HepG2 (cell line): ENCODE results near the gene CCNO. TPM values are rescaled to one million over a fixed set of nuclear protein-coding genes. Genes with fewer than 3 reads are reported as not detected.

ENCODE experiments used
- FOXK2 ChIP-seq: fragments of 450-650 bp; IDR thresholded peaks from 2 replicates; pipeline ENCODE4 v1.6.1; 2016
- HDAC1 ChIP-seq: sonication (generic); formaldehyde crosslinking; IDR thresholded peaks from 2 replicates; pipeline ENCODE4 v1.5.1; 2020; ENCODE audit warnings: mild to moderate bottlenecking, missing genetic modification reagents
- HNRNPUL1 ChIP-seq: fragments of 200-400 bp; formaldehyde crosslinking; IDR thresholded peaks from 2 replicates; pipeline ENCODE4 v1.6.1; 2017; ENCODE audit warnings: low read depth, mild to moderate bottlenecking, low read length, moderate library complexity
- POGK ChIP-seq: sonication (generic); formaldehyde crosslinking; conservative IDR thresholded peaks from 2 replicates; pipeline ENCODE4 v1.8.0; 2022; ENCODE audit warnings: mild to moderate bottlenecking, moderate library complexity, missing genetic modification reagents
- RARG ChIP-seq: sonication (generic); formaldehyde crosslinking; IDR thresholded peaks from 2 replicates; pipeline ENCODE4 v1.4.0; 2020; ENCODE audit warnings: low read depth, mild to moderate bottlenecking, missing genetic modification reagents
- REL ChIP-seq: sonication (generic); formaldehyde crosslinking; conservative IDR thresholded peaks from 2 replicates; pipeline ENCODE4 v1.8.0; 2022; ENCODE audit warnings: mild to moderate bottlenecking, missing genetic modification reagents, moderate library complexity
- THAP9 ChIP-seq: sonication (generic); formaldehyde crosslinking; IDR thresholded peaks from 2 replicates; pipeline ENCODE4; 2020; ENCODE audit warnings: missing genetic modification reagents, mild to moderate bottlenecking, borderline replicate concordance
- ZNF30 ChIP-seq: sonication (generic); formaldehyde crosslinking; IDR thresholded peaks from 2 replicates; pipeline ENCODE4 v1.5.0; 2020; ENCODE audit warnings: mild to moderate bottlenecking, missing genetic modification reagents
- ZNF326 ChIP-seq: sonication (generic); formaldehyde crosslinking; IDR thresholded peaks from 2 replicates; pipeline ENCODE4 v1.4.0; 2020; ENCODE audit warnings: missing genetic modification reagents, borderline replicate concordance
- ZNF503 ChIP-seq: sonication (generic); formaldehyde crosslinking; IDR thresholded peaks from 2 replicates; pipeline ENCODE4 v1.4.0; 2020; ENCODE audit warnings: missing genetic modification reagents
- ZNF556 ChIP-seq: sonication (generic); formaldehyde crosslinking; IDR thresholded peaks from 2 replicates; pipeline ENCODE4 v1.4.0; 2020; ENCODE audit warnings: mild to moderate bottlenecking, missing genetic modification reagents, borderline replicate concordance
- ZNF572 ChIP-seq: sonication (generic); formaldehyde crosslinking; IDR thresholded peaks from 2 replicates; pipeline ENCODE4 v1.5.1; 2020; ENCODE audit warnings: mild to moderate bottlenecking, missing genetic modification reagents
- ZNF710 ChIP-seq: sonication (generic); formaldehyde crosslinking; IDR thresholded peaks from 2 replicates; pipeline ENCODE4 v1.5.0; 2020; ENCODE audit warnings: mild to moderate bottlenecking, missing genetic modification reagents, borderline replicate concordance
- ZSCAN20 ChIP-seq: sonication (generic); formaldehyde crosslinking; IDR thresholded peaks from 2 replicates; pipeline ENCODE4 v1.4.0; 2020; ENCODE audit warnings: missing genetic modification reagents, mild to moderate bottlenecking, borderline replicate concordance
- polyA plus RNA-seq, 8 experiments: library from polyadenylated mRNA; depleted of rRNA in 3 of 8; stranded (reverse) in 7 of 8; unstranded in 1 of 8; fragments of >200 nt; fragmentation: Illumina TruSeq in 4 of 8; extraction: Trizol in 4 of 8; gene quantifications; 2 replicates each; pipeline versions ENCODE4 v1.2.1 to v1.2.3, GENCODE V29; 2011 to 2016; ENCODE audit warnings: low read depth in 4 of 8, missing spikeins in 1 of 8, mixed read lengths in 1 of 8; ENCODE audit not compliant: insufficient read depth in 1 of 8
- total RNA-seq, 5 experiments: library from RNA; depleted of rRNA; stranded (reverse); fragments of >200 nt; fragmentation: Illumina TruSeq; extraction: Trizol; gene quantifications; 2 replicates each; pipeline ENCODE4 v1.2.3, GENCODE V29; 2016; ENCODE audit warnings: low read depth in 1 of 5
- TF ChIP-seq, protein P1 (sequence below): IDR thresholded peaks from 2 replicates; pipeline ENCODE4 v1.6.1; 2016; ENCODE audit warnings: missing genetic modification reagents, missing compliant biosample characterization
- TF ChIP-seq, protein P2 (sequence below): sonication (generic); formaldehyde crosslinking; IDR thresholded peaks from 2 replicates; pipeline ENCODE4 v1.5.0; 2020; ENCODE audit warnings: mild to moderate bottlenecking, missing genetic modification reagents, moderate library complexity

Gene CCNO
- total and polyA plus RNA-seq, 2 of the 13 experiments (the other 11 are each of a cell fraction or from before 2014, with no cell fraction given): 0.07 TPM; not detected in 1

DNA sequence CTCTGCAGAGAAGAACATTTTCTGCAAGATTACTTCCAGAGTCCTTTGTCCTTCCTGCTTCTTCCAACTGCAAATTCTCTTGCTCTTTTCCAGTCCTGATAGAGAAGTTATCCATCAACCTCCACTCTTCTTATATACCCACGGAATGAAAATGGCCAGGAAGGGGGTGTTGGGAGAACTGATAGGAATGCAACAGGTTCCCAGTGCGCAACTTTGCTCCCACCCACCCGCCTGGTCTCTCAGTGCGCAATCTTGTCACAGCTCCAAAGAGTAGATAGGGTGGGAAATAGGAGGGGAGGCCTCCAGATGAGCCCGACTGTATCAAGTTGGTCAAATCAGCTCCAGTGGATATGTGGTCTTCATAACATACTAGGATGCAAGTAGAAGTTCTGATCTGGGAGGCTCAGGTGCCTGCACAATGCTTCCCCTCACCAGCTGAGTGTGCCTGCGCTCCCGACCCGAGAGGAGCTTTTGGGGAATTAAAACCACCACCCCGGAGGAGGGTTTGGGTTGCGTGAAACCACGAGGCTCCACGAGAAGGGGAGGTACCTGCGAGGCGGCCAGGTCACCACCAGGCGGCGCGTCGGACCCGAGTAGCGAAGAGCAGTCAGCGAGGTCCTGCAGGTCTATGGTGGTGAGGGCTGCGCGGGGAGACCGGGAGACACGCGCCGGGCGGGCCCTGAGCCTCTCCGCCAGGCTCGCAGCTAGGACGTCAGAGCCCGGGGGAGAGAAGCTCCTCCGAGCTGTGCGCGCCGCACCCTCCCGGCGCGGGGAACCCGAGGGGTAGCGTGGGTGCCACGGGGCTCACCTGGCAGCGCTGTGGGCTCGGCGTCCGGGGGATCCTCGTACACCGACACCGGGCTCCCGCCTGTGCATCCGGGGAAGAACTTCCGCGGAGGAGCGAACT is 7.1 kb downstream of the CCNO start (continued):
- TF ChIP-seq ZNF710 (CRISPR knock-in tag) (0 out of 2 replicates have a peak, but pooled peaks have one; percentile 67), ZNF30 (no peak), POGK (CRISPR knock-in tag) (0 out of 2 replicates have a peak, but pooled peaks have one; percentile 5), ZSCAN20 (CRISPR knock-in tag) (no peak), THAP9 (peak; percentile 43; the same call in 1 of the 2 replicates), FOXK2 (no peak), RARG (CRISPR knock-in tag) (no peak), ZNF503 (no peak), REL (CRISPR knock-in tag) (no peak), ZNF326 (CRISPR knock-in tag) (no peak), HNRNPUL1 (no peak), HDAC1 (0 out of 2 replicates have a peak, but pooled peaks have one; percentile 28), ZNF572 (no peak), ZNF556 (CRISPR knock-in tag) (no peak; the same call in 1 of the 2 replicates)
- TF ChIP-seq, protein P1, sequence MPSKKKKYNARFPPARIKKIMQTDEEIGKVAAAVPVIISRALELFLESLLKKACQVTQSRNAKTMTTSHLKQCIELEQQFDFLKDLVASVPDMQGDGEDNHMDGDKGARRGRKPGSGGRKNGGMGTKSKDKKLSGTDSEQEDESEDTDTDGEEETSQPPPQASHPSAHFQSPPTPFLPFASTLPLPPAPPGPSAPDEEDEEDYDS (CRISPR knock-in tag): no peak
- TF ChIP-seq, protein P2, sequence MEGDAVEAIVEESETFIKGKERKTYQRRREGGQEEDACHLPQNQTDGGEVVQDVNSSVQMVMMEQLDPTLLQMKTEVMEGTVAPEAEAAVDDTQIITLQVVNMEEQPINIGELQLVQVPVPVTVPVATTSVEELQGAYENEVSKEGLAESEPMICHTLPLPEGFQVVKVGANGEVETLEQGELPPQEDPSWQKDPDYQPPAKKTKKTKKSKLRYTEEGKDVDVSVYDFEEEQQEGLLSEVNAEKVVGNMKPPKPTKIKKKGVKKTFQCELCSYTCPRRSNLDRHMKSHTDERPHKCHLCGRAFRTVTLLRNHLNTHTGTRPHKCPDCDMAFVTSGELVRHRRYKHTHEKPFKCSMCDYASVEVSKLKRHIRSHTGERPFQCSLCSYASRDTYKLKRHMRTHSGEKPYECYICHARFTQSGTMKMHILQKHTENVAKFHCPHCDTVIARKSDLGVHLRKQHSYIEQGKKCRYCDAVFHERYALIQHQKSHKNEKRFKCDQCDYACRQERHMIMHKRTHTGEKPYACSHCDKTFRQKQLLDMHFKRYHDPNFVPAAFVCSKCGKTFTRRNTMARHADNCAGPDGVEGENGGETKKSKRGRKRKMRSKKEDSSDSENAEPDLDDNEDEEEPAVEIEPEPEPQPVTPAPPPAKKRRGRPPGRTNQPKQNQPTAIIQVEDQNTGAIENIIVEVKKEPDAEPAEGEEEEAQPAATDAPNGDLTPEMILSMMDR: peak; percentile 92
